ENCODE results near the gene SPEG.

DNA sequence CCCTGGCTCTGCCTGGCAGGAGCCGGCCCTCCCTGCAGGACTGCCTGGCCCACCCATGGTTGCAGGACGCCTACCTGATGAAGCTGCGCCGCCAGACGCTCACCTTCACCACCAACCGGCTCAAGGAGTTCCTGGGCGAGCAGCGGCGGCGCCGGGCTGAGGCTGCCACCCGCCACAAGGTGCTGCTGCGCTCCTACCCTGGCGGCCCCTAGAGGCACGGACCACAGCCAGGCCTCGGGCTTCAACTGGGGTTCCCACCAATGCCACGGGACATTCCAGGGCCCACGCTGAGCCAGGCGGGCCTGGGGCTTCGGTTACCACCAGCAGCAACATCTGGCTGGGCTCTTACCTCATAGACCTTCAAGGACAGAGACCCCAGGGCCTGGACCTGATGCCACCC lies 57.9 kb downstream of the SPEG start:
- TF ChIP-seq, protein P1, sequence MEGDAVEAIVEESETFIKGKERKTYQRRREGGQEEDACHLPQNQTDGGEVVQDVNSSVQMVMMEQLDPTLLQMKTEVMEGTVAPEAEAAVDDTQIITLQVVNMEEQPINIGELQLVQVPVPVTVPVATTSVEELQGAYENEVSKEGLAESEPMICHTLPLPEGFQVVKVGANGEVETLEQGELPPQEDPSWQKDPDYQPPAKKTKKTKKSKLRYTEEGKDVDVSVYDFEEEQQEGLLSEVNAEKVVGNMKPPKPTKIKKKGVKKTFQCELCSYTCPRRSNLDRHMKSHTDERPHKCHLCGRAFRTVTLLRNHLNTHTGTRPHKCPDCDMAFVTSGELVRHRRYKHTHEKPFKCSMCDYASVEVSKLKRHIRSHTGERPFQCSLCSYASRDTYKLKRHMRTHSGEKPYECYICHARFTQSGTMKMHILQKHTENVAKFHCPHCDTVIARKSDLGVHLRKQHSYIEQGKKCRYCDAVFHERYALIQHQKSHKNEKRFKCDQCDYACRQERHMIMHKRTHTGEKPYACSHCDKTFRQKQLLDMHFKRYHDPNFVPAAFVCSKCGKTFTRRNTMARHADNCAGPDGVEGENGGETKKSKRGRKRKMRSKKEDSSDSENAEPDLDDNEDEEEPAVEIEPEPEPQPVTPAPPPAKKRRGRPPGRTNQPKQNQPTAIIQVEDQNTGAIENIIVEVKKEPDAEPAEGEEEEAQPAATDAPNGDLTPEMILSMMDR (conservative IDR thresholded peaks at IDR 0.05; ENCODE audit: low read depth in 2 of 2) = peak; percentile 54 to 87; a peak in 3 of 4 replicates
- TF ChIP-seq NANOG (IDR thresholded peaks at IDR 0.05; ENCODE audit: borderline replicate concordance) (no peak), ZNF114 (CRISPR knock-in tag; IDR thresholded peaks at IDR 0.05) (no peak), JUNB (IDR thresholded peaks at IDR 0.05; ENCODE audit: unreplicated experiment) (no peak), EZH2phosphoT487 (IDR thresholded peaks at IDR 0.05; ENCODE audit: unreplicated experiment) (no peak), POLR2AphosphoS5 (IDR thresholded peaks at IDR 0.05; ENCODE audit: low read depth) (no peak), EZH2 (IDR thresholded peaks at IDR 0.05; ENCODE audit: low read depth, unreplicated experiment) (no peak)
- TF ChIP-seq, protein P2, sequence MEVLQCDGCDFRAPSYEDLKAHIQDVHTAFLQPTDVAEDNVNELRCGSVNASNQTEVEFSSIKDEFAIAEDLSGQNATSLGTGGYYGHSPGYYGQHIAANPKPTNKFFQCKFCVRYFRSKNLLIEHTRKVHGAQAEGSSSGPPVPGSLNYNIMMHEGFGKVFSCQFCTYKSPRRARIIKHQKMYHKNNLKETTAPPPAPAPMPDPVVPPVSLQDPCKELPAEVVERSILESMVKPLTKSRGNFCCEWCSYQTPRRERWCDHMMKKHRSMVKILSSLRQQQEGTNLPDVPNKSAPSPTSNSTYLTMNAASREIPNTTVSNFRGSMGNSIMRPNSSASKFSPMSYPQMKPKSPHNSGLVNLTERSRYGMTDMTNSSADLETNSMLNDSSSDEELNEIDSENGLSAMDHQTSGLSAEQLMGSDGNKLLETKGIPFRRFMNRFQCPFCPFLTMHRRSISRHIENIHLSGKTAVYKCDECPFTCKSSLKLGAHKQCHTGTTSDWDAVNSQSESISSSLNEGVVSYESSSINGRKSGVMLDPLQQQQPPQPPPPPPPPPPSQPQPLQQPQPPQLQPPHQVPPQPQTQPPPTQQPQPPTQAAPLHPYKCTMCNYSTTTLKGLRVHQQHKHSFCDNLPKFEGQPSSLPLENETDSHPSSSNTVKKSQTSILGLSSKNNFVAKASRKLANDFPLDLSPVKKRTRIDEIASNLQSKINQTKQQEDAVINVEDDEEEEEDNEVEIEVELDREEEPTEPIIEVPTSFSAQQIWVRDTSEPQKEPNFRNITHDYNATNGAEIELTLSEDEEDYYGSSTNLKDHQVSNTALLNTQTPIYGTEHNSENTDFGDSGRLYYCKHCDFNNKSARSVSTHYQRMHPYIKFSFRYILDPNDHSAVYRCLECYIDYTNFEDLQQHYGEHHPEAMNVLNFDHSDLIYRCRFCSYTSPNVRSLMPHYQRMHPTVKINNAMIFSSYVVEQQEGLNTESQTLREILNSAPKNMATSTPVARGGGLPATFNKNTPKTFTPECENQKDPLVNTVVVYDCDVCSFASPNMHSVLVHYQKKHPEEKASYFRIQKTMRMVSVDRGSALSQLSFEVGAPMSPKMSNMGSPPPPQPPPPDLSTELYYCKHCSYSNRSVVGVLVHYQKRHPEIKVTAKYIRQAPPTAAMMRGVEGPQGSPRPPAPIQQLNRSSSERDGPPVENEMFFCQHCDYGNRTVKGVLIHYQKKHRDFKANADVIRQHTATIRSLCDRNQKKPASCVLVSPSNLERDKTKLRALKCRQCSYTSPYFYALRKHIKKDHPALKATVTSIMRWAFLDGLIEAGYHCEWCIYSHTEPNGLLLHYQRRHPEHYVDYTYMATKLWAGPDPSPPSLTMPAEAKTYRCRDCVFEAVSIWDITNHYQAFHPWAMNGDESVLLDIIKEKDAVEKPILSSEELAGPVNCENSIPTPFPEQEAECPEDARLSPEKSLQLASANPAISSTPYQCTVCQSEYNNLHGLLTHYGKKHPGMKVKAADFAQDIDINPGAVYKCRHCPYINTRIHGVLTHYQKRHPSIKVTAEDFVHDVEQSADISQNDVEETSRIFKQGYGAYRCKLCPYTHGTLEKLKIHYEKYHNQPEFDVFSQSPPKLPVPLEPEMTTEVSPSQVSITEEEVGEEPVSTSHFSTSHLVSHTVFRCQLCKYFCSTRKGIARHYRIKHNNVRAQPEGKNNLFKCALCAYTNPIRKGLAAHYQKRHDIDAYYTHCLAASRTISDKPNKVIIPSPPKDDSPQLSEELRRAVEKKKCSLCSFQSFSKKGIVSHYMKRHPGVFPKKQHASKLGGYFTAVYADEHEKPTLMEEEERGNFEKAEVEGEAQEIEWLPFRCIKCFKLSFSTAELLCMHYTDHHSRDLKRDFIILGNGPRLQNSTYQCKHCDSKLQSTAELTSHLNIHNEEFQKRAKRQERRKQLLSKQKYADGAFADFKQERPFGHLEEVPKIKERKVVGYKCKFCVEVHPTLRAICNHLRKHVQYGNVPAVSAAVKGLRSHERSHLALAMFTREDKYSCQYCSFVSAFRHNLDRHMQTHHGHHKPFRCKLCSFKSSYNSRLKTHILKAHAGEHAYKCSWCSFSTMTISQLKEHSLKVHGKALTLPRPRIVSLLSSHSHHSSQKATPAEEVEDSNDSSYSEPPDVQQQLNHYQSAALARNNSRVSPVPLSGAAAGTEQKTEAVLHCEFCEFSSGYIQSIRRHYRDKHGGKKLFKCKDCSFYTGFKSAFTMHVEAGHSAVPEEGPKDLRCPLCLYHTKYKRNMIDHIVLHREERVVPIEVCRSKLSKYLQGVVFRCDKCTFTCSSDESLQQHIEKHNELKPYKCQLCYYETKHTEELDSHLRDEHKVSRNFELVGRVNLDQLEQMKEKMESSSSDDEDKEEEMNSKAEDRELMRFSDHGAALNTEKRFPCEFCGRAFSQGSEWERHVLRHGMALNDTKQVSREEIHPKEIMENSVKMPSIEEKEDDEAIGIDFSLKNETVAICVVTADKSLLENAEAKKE (CRISPR knock-in tag; IDR thresholded peaks at IDR 0.05) = no peak

Data from GM23338 (cell line).